ENCODE results near the gene RPUSD4.

Gene RPUSD4

GRCh38 chr11:126198648-126199047 lies 12.8 kb downstream of the RPUSD4 start:
- DNase-seq (ENCODE audit: low spot score), result no peak
- in situ Hi-C loops (cut with MboI; ENCODE audit: low pct_unique_long_range_greater_than_20kb, low sequenced_read_pairs, unreplicated experiment), result no loop called here
- TF ChIP-seq, protein P1, sequence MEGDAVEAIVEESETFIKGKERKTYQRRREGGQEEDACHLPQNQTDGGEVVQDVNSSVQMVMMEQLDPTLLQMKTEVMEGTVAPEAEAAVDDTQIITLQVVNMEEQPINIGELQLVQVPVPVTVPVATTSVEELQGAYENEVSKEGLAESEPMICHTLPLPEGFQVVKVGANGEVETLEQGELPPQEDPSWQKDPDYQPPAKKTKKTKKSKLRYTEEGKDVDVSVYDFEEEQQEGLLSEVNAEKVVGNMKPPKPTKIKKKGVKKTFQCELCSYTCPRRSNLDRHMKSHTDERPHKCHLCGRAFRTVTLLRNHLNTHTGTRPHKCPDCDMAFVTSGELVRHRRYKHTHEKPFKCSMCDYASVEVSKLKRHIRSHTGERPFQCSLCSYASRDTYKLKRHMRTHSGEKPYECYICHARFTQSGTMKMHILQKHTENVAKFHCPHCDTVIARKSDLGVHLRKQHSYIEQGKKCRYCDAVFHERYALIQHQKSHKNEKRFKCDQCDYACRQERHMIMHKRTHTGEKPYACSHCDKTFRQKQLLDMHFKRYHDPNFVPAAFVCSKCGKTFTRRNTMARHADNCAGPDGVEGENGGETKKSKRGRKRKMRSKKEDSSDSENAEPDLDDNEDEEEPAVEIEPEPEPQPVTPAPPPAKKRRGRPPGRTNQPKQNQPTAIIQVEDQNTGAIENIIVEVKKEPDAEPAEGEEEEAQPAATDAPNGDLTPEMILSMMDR (IDR thresholded peaks at IDR 0.05; ENCODE audit: extremely low read depth, insufficient read depth, missing control alignments), result no peak

DNA sequence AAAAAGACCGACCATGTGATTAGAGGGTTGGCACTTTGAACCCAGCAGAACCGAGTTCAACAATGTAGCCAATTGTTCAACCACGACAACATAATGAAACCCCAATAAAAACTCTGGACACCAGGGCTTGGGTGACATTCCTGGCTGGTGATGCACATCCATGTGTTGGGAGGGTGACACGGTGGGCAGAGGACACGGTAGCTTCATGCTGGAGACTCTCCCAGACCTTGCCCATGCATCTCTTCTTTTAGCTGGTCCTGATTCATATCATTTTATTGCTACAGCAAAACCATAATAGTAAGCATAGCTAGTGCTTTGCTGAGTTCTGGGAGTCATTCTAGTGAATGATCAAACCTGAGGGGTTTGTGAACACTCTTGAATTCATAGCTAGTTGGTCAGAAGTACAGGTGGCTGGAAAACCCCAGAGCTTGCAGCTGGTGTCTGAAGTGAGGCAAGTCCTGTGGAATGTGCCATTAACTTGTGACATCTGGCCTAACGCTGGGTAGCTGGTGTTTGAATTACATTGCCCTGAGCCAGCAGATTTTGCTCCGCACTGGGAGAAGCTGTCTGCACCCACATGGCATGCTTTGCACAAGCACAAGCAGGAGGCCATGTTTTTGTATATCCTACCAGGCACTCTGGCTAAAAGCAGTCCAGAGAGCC lies 14.0 kb downstream of the RPUSD4 start:
- DNase-seq (ENCODE audit: low spot score), result no peak
- in situ Hi-C loops (cut with MboI; ENCODE audit: low pct_unique_long_range_greater_than_20kb, low sequenced_read_pairs, unreplicated experiment), result no loop called here
- TF ChIP-seq, protein P1 (IDR thresholded peaks at IDR 0.05; ENCODE audit: extremely low read depth, insufficient read depth, missing control alignments), result no peak

- in situ Hi-C loops (cut with MboI; ENCODE audit: low pct_unique_long_range_greater_than_20kb, low sequenced_read_pairs, unreplicated experiment), result no loop called here
- TF ChIP-seq, protein P1 (IDR thresholded peaks at IDR 0.05; ENCODE audit: extremely low read depth, insufficient read depth, missing control alignments), result no peak
- no peak for DNase-seq (ENCODE audit: low spot score)
Measured at GRCh38 chr11:126195119-126195518, 16.3 kb downstream of the RPUSD4 start.

DNA sequence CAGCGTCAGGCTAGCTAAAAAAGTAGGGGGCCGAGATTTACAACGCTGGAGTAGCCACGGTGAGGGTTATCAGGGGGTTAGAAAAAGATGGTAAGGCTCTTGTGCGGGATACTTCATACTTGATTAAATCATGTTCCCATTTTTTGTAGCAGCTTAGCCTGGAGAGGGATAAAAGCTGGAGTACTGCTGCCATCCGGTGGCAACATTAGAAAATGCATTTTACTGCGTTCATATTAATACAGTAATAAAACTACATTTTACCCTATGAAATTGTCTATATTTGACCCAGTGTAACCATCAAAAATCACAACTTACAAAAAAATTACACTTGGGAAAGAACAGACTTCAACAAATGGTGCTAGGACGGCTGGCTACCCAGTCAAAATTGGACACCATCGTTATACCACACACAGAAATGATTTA lies 17.3 kb downstream of the RPUSD4 start:
- DNase-seq (ENCODE audit: low spot score), result peak; percentile 56
- in situ Hi-C loops (cut with MboI; ENCODE audit: low pct_unique_long_range_greater_than_20kb, low sequenced_read_pairs, unreplicated experiment), result loop anchor here (5.0 kb wide), 1 partner anchor 272 kb away; no protein-coding TSS in a partner anchor
- TF ChIP-seq, protein P1 (IDR thresholded peaks at IDR 0.05; ENCODE audit: extremely low read depth, insufficient read depth, missing control alignments), result peak; percentile 69

DNA sequence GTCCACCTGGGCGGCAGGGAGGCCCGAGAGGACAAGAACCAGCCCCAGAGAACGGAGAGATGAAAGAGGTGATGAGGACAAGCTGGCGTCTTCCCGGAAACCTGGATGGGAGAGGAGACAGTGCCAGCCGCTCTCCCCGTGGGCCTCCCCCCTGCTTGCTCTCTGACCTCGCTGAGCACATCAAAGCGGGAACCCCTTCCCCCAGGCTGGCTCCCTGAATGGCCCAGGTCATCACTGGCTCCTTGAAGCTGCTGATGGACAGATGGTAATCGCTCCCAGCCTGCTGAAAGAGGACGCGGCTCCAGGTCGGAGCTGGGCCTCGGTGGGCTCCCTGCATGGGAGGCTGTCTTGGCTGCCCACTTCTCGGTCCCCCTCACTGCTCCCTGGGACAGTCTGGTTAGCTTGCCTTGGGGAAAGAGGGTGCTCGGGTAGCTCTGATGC lies 18.4 kb downstream of the RPUSD4 start:
- TF ChIP-seq, protein P1 (IDR thresholded peaks at IDR 0.05; ENCODE audit: extremely low read depth, insufficient read depth, missing control alignments), result no peak
- in situ Hi-C loops (cut with MboI; ENCODE audit: low pct_unique_long_range_greater_than_20kb, low sequenced_read_pairs, unreplicated experiment), result loop anchor here (5.0 kb wide), 1 partner anchor 271 kb away; no protein-coding TSS in a partner anchor
- no peak for DNase-seq (ENCODE audit: low spot score)

DNA sequence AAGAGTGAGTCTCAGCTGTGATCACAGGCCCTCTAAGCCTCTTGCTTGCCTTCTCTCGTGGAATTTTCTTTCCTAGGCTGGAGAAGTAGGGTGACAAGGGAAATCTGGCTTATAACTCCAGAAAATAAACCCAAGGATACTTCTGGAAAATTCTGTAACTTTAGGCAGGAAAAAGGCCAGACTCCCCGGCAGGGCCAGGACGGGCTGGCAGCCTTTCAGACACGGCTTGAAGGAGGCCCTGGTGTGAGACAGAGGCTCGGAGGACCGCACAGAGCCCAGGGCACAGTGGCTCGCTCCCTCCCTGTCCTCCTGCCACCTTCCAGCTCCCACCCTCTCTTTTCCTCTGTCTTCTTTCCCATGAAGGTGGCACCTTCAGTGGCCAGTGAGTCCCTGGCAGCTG lies 19.1 kb downstream of the RPUSD4 start:
- TF ChIP-seq, protein P1 (IDR thresholded peaks at IDR 0.05; ENCODE audit: extremely low read depth, insufficient read depth, missing control alignments), result no peak
- in situ Hi-C loops (cut with MboI; ENCODE audit: low pct_unique_long_range_greater_than_20kb, low sequenced_read_pairs, unreplicated experiment), result loop anchor here (5.0 kb wide), 1 partner anchor 270 kb away; no protein-coding TSS in a partner anchor
- no peak for DNase-seq (ENCODE audit: low spot score)
